ENCODE measurements around the gene PRSS21.

- TF ChIP-seq EZH2 (IDR thresholded peaks at IDR 0.05) (no peak), POLR2AphosphoS5 (IDR thresholded peaks at IDR 0.05; ENCODE audit: borderline replicate concordance, low read depth, low read length) (no peak)
Observed at GRCh38 chr16:2856061-2856670, 39.1 kb downstream of the PRSS21 start.
